A673 (cell line): ENCODE measurements around the gene CDC123.

ENCODE experiments used
- CTCF ChIP-seq: fragments of 300-800, 200-600 bp; sonication (generic); conservative IDR thresholded peaks from 2 replicates; pipeline ENCODE4 v1.5.1; 2017; ENCODE audit warnings: low read depth, mild to moderate bottlenecking, antibody characterized with exemption, low read length, moderate library complexity, mixed read lengths
- EZH2 ChIP-seq: fragments of 200-600 bp; sonication (generic); IDR thresholded peaks from 2 replicates; pipeline ENCODE4 v1.6.1; 2017; ENCODE audit warnings: borderline replicate concordance, low read depth, mild to moderate bottlenecking, mixed read lengths, antibody characterized with exemption, low read length; ENCODE audit not compliant: poor library complexity, severe bottlenecking

- TF ChIP-seq CTCF (no peak), EZH2 (no peak)
Observed at GRCh38 chr10:12225444-12225843, 29.5 kb downstream of the CDC123 start.
